ENCODE results near the gene UNC5A.

The UNC5A gene

GRCh38 chr5:176800024-176800423, 10.3 kb upstream of the UNC5A start:
- DNase-seq (ENCODE audit: low spot score), result no peak

DNA sequence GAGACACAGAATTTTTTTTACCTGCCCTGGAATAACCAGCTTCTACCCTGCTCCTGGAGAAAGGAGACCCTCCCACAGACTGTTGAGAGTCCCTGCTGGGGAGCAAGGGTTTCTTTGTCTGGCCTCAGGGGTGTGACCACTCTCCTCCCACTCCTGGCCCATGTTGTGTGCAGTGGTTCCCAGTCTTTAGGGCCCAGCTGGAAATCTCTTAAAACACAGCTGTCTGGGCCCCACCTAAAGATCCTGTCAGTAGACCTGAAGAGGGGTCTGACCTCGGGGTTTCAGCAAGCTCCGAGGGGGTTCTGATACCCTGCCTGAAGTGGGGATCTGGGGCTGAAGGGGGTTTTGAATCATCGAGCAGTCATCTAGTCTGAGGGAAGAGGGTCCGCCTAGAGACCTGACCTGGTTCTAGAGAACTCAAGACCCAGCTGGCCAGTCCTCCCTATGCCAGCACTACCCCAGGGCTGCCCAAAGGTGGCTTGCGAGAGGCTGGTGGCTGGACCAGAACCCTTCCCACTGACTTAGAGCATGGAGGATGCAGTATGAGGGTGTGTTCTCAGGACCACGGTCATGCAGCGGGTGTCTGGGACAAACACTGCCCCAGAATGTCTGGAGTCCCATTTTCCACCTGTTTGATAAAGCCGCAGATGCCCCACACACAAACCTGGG, 8.1 kb upstream of the UNC5A start:
- DNase-seq (ENCODE audit: low spot score), result no peak

DNA sequence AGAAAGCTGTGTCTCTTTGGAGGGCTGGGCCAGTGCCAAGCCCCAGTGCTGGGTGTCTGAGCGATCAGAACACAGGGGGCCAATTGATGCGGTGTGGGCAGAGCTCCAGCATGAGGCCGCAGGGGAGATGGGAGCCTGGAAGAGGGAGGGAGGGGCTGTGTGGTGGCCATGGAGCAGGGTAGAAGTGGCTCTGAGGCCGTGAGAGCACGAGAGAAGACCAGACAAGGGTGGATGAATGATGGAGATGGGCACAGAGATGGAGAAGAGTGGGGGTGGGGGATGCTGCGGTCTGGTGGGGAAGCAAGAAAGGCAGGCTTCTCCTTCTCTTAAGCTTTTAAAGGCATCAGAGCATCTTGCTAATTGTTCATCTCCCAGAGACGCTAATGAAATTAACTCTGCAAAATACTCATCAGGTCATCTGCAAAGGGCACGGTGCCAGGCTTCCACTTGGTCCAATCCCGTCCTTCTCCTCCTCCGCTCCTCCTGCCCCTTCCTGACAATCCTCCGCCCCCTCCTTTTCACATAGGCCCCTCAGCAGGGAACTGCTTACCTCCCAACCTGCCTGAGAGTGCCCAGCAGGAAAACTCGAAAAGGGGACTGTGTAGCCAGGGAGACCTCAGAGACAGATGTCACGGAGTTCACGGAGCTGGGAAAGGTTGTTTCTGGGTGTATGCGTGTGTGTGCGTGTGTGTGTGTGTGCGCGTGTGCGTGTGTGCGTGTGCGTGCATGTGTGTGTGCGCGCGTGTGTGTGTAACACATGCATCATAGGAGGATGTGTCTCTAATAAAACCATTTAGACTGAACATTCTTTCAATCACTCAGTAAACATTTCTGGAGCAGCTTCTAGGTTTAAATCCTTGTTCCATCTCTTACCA, 7.1 kb upstream of the UNC5A start:
- no peak for DNase-seq (ENCODE audit: low spot score)

GRCh38 chr5:176803943-176804498, 6.3 kb upstream of the UNC5A start:
- DNase-seq (ENCODE audit: low spot score), result no peak

- DNase-seq (ENCODE audit: low spot score), result no peak
These were observed 4.2 kb upstream of the UNC5A start for GRCh38 chr5:176806137-176806536.

DNA sequence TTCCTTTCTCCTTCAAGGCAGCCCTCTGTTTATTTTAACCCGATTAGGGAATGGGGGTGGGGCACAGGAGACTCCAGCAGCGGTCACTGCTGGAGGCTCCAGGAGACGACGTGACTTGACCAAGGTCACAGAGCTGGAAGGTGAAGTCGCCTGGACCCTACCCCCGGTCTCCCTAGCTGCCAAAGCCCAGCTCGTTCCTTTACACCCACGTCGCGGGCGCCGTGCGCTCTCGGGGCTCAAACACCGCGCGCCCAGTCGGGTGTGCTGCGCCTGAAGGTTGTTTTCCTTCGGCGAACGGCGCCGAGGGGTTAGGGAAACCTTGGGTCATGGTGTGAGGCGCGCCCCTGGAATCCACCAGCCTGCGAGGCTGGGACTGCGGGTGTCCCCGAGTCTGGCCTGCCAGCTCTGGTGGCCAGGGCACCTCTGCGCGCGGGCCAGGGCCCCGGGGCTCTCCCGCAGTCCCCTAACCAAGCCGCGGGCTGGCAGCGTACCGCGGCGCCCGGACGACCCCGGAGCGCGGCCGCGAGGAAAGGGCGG, 747 bp upstream of the UNC5A start:
- no peak for DNase-seq (ENCODE audit: low spot score)

DNA sequence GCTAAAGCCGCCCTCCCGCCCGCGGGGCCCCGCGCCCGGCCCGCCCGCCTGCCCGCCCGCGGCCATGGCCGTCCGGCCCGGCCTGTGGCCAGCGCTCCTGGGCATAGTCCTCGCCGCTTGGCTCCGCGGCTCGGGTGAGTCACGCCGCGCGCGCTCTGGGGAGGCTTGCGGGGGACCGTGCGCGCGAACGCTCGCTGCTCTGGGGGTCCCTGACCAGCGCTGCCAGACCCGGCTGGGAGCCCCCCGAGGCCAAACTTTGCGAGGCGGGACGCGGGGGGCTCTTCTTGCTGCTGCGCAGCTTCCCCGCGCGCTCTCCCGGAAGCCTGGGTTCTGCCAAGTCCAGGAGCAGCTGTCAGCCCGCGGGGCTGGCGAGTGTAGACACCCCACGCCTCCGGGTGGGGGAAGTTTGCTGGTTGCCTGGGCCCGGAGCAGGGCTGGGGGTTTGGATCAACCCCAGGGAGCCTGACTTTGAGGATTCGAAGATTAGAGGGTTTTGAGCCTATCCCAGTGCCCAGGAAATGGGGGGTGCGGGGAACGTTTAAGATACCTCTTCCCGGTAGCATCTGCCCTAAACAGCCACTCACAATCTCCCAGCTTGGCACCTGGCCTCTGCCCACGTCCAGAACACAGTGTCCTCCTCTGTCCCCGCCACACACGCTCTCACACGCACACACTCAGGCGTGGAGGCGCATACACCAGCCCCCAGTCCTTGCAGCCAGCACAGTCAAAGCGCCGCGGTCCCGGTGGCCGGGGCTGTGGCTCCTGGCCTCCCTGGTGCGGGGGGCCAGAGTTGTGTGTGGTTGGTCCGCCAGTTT, 535 bp downstream of the UNC5A start:
- DNase-seq (ENCODE audit: low spot score), result peak; percentile 63

- DNase-seq (ENCODE audit: low spot score), result peak; percentile 79
These were observed 2.2 kb downstream of the UNC5A start for GRCh38 chr5:176812269-176813259.

- DNase-seq (ENCODE audit: low spot score), result no peak
These were observed 3.4 kb downstream of the UNC5A start for GRCh38 chr5:176813587-176814312.

DNA sequence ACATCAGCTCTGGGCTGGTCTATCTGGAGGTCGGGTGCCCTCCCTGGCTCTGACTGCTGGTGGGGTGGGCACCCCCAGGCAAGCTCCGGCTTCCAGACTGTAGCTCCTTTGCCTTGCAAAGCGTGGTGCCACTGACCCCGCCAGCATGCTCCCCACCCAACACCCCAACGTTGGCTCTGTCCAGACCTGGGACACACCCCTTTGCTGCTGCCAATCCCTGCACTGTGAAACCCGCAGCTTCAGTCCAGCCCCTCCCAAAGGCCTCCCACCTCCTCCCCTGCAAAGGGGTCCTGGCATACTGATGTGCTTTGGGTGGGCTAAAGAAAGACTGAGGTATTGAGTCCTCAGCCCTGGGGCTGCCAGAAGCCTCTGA, 3.9 kb downstream of the UNC5A start:
- no peak for DNase-seq (ENCODE audit: low spot score)

- DNase-seq (ENCODE audit: low spot score), result no peak
These were observed 4.6 kb downstream of the UNC5A start for GRCh38 chr5:176814836-176815438.

DNA sequence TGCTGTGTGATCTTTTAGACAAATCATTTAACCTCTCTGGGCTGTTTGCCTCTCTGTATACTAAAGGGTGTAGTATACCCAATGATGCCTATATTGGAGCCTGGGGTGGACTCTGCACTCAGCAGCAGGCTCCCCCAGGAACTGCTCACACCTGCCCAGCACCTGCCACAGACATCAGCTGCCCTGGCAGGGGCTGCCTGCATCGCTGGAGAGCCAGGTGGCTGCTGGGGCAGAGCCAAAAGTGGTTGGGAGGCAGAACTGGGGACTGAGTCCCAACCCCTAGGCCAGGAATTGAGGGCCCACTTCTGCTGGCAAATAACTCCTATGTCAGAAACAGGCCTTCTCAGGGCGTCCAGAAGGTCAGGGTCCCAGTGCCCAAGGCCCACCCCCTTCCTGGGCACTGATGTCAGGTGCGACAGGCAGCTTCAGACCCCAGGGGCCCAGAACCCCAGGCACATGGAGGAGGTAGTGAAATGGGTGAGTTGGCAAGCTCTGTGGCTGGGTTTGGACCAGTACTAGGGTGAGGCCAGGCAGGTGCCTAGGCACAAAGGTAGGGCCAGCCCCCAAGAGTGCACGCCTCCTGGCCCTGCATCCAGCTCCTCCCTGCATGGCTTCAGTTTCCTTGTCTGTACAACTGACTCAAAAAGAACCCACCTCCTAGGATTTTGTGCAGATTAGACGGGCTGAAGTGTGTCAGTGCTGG, 5.8 kb downstream of the UNC5A start:
- no peak for DNase-seq (ENCODE audit: low spot score)

DNA sequence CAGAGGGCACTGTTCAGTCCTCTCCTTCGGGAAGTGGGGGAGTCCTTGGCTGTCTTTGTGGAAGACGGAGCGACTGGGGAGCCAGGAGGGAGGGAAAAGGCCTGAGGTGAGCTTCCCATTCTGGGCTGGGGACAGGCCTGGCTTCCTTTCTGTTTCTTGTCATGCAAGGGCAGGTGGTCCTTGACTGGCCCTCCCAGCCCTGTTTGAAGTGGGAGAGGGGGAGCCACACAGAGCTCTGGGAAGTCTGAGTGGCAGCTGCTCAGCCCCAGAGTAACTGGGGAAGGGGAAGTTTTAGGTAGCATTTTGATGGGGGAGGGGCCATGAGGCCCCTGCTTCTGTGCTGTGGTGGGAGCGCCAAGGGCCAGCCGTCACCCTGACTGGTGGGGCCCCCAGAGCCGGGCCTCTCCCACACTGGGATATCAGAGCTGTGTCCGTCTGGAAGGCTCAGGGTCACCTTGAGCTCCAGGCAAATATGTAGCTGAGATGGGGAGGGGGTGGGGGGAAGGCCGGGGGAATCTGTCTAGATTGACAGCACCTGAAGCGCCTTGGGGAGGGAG, 6.5 kb downstream of the UNC5A start:
- DNase-seq (ENCODE audit: low spot score), result no peak

DNA sequence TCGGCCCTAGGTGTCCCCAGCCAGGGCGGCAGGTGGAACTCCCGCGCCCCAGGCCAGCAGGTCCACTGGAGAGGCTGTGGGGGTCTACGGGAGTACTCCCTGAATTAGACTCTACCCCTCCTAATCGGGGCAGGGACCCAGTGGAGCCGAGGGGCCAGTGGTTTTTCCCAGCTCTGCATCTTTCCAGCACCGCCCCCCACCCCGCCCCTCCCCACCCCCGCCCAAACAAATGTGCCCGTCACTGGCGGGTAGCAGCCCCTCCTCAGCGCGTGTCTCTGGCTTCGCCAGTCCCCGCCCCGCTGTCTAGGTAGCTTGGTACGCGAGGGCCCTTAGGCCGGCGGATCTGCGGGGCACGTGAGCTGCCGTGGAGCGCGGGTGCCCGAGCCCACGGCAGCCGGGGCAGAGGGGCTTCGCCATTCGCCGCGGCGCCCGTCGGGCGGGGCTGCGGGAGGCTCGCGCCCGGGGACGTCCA, 7.0 kb downstream of the UNC5A start:
- DNase-seq (ENCODE audit: low spot score), result no peak

GRCh38 chr5:176817841-176818377, 7.5 kb downstream of the UNC5A start:
- DNase-seq (ENCODE audit: low spot score), result peak; percentile 68

DNA sequence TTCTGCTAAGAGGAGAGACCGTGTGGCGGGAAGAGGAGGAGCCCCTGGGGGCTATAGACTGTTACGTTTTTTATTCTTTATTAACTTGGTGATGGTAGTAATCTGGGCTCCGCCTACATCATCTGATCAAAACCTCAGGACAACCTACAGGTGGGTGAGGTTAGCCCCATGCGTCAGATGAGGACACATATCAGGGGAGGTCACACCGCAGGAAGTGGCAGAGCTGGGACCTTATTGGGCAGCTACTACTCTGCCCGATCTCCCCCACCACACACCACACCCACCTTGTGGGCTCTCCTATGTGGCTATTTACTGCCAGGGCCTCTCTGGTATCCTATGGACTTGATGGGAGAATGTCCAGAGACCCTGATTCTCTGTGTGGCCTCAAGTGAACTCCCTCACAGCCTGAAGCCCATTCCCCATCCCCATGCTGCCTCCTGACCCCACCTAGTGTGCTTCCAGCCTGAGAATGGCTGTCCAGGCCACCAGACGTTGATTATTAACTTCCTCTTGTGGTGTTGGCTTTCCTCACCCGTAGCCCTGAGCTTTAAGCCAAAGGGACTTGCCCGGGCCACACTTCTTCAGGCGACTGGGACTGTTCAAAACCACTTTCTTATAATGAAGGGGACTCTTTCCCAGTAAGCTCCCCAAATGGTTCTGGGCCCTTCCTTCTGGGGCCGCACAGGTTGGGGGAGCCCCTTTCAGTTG, 8.2 kb downstream of the UNC5A start:
- no peak for DNase-seq (ENCODE audit: low spot score)

DNA sequence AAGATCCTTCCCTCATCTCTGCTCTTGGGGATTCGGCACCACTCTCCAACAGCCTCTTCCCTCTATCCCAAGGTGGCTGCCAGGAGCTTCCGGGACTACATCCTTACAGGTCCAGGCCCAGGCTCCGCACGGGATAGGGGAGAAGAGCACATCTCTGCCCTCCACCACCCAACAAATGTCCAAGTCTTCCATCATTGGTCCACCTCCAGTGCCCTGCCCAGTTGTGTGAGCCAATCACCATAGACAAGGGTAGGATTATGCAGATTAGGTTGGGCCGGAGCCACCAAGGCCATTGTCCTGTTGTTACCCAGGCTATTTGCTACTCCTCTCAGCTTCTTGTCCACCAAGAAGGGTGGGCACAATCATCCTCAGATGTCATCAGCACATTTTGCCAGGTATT, 9.1 kb downstream of the UNC5A start:
- DNase-seq (ENCODE audit: low spot score), result no peak

DNA sequence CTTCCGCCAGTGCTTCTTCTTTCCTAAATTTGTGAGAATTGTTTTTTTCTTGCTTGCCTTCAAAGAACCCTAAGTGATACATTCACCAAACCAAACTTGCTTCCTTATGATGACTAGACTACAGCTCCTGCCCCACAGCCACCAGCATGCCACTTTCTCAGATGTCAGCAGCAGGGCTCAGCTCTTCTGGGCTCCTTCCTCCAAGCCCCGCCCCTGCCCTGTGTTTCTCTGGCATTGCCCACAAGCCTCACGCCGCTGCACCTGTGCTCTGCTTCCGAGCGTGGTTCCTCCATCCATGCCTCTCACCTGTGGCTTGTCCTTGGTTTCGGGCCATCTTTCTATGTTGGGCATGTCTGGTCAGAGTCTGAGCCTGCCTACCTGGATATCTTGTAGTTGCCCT, 10.6 kb downstream of the UNC5A start:
- no peak for DNase-seq (ENCODE audit: low spot score)

Measured in GM03348 (cell line).